Spleen (tissue), 7 donors: ENCODE results near the gene SUV39H2.

Source experiments
- POLR2A ChIP-seq, 3 donors: fragments of 450-650 bp; IDR thresholded peaks; one replicate each; pipeline ENCODE4 v1.5.1; 2017; ENCODE audit warnings: antibody characterized with exemption in 3 of 3, mild to moderate bottlenecking in 1 of 3
- POLR2AphosphoS5 ChIP-seq, 3 donors: sonication (generic); formaldehyde crosslinking; IDR thresholded peaks; one replicate each; pipeline ENCODE4 v1.5.1; 2017; ENCODE audit warnings: antibody characterized with exemption in 3 of 3
- TF ChIP-seq, protein P1 (sequence below), 11 experiments: fragments of 200-600 bp in 7 of 11; fragments of 450-650 bp in 4 of 11; sonication (generic) in 4 of 11; IDR thresholded peaks in 8 of 11; conservative IDR thresholded peaks in 3 of 11; 1 replicate in 7 of 11; 2 replicates in 4 of 11; pipeline versions ENCODE4 v1.4.0 to v1.8.0; 2016 to 2021; ENCODE audit warnings: antibody characterized with exemption in 11 of 11, inconsistent platforms in 4 of 11, mild to moderate bottlenecking in 1 of 11
- donor health status: DM: no; HTN: no; CAD: no; lungs with moderate emphysema.
- donor health status: DM: no; HTN: no; CAD: no.
- donor health status: DM: no; HTN: no; CAD: no.

DNA sequence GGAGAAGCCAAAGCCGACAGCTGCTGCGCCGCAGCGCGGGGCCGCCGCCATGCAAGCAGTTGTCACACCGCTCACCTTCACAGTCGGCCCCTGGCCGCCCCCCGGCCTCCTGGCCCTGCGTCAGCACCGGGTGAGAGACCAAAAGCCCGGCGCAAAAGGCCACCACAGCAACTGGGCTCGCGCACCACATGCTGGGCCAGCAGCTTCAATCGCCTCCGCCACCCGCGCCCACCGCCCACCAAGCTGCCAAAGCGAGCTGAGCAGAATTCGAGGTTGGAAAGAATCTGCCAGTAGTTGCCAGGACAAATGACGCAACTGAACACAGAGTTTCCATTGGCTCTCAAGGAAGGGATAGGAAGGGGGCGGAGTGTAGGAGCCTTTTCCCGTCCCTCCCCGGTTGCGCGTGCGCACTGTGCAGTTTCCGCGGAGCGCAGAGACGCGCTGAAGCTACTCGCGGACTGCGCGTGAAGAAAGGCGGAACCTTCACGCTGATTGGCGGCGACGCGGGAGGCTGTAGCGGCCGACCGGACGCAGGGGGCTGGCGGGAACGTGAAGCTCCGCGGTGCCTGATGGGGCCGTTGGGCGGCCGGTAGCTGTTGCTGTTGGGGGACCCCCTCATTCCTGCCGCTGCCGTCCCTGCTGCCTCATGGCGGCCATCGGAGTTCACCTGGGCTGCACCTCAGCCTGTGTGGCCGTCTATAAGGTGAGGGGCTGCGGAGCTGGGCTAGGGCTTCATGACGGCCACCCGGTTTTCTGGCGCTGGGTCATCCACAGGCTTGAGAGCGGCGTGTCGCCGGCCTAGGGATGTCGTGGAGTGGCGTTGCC, 40.7 kb upstream of the SUV39H2 start, which contains the start of the genes CDNF, HSPA14 and MSANTD7:
- peak in 2 of 3 donors; percentile 74 to 84 for TF ChIP-seq POLR2A (IDR thresholded peaks at IDR 0.05)
- TF ChIP-seq POLR2AphosphoS5 (IDR thresholded peaks at IDR 0.05): peak; percentile 88 to 98 (median 95)
- TF ChIP-seq, protein P1, sequence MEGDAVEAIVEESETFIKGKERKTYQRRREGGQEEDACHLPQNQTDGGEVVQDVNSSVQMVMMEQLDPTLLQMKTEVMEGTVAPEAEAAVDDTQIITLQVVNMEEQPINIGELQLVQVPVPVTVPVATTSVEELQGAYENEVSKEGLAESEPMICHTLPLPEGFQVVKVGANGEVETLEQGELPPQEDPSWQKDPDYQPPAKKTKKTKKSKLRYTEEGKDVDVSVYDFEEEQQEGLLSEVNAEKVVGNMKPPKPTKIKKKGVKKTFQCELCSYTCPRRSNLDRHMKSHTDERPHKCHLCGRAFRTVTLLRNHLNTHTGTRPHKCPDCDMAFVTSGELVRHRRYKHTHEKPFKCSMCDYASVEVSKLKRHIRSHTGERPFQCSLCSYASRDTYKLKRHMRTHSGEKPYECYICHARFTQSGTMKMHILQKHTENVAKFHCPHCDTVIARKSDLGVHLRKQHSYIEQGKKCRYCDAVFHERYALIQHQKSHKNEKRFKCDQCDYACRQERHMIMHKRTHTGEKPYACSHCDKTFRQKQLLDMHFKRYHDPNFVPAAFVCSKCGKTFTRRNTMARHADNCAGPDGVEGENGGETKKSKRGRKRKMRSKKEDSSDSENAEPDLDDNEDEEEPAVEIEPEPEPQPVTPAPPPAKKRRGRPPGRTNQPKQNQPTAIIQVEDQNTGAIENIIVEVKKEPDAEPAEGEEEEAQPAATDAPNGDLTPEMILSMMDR (IDR thresholded peaks at IDR 0.05 in 8 of 11, conservative IDR thresholded peaks at IDR 0.05 in 3 of 11): peak in 6 of 11 experiments; percentile 13 to 48 (median 41)
